HG02885 (cell line): ENCODE results near the gene RTP1.
"Not testable (repeated sequence)": the region's sequence is repeated elsewhere in the genome, so short reads cannot be mapped to it uniquely, and the experiment has no call there.

Source experiments
- ATAC-seq: cut with Tn5 transposase; IDR thresholded peaks from one replicate; pipeline ENCODE4 v1.9.1; 2021; ENCODE audit warnings: mild to moderate bottlenecking; ENCODE audit not compliant: unreplicated experiment, poor library complexity

The RTP1 gene

DNA sequence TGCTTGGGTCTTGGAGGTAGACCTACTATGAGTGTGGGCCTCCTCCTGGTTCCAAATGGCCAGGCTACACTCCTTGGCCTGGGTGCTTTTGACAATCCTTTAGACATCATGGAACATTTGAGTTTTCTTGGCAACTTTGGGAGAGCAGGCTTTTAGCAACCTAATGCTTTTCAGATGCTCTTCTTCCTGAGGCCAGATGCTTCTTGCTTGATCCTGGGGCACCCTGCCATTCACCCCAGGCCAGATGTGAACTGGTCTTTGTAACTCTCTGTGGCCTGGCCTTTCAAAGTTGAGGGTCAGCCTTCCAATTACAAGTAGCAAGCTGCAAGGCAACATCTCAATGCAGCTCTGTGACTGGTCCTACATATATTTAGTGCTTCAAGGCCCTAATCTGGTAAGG, 40.5 kb downstream of the RTP1 start:
- no peak for ATAC-seq

GRCh38 chr3:187238239-187238638, 41.0 kb downstream of the RTP1 start:
- no peak for ATAC-seq

- not testable (repeated sequence) for ATAC-seq
Observed at GRCh38 chr3:187238835-187239234, 41.5 kb downstream of the RTP1 start.

- no peak for ATAC-seq
Observed at GRCh38 chr3:187242435-187242834, 45.1 kb downstream of the RTP1 start.

DNA sequence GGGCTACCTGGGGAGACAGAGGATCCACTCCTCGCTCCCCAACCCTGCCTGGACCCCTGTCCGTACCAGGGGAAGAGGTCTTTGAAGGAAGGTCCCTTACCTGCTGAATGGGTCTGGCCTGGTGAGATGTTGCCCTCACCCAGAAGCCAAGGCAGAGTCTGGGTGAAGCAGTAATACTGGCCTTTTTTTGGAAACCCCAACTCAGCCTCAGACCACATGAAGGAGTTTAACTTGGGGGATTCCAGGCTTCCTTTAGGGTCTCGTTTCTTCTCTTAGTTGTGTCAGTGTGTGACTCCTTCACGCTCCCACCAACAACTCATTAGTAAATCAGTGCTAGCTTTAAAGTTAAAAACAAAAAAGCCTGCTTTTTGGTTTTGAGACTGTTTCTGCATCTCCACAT, 45.6 kb downstream of the RTP1 start:
- no peak for ATAC-seq

- ATAC-seq: no peak
Observed at GRCh38 chr3:187243933-187244524, 46.7 kb downstream of the RTP1 start.

DNA sequence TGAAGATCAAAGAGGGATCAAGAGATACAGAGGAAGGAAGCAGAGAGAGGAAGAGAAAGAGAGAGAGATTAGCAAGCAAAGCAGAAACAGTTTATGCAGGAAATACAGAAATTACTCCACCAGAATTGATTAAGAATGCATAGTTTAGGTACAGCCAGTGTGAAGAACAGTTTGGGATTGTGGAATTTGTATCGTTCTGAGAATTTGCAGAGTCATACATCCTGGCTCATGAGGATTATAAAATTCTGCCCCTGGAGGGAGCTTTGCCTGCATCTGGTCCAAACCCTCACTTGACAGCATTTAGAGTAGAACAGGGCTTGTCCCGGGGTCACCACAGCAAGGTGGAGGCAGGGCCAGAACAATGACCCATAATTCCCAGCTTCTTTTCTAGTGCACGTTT, 50.1 kb downstream of the RTP1 start:
- no peak for ATAC-seq
